Neural cell (in vitro differentiated cells): ENCODE results near the gene CYP46A1. TPM values are rescaled to one million over a fixed set of nuclear protein-coding genes. Genes with fewer than 3 reads are reported as not detected.

Experiments
- H2AFZ ChIP-seq: fragments of 200-600, 300-800 bp; sonication (generic), shearing (Covaris generic); 2 replicates; pipeline ENCODE4 v1.6.0; 2014; ENCODE audit warnings: low read depth, mild to moderate bottlenecking, antibody characterized with exemption, low read length, moderate library complexity
- H3F3A ChIP-seq: fragments of 200-600 bp; shearing (Covaris generic); 2 replicates; pipeline ENCODE4 v1.6.1; 2016; ENCODE audit warnings: mild to moderate bottlenecking, moderate library complexity, mixed read lengths, antibody characterized with exemption, low read length; ENCODE audit not compliant: insufficient read depth, poor library complexity, severe bottlenecking
- H3K27ac ChIP-seq: fragments of 200-600, 300-800 bp; sonication (generic), shearing (Covaris generic); 2 replicates; pipeline ENCODE4 v1.5.1; 2014; ENCODE audit warnings: mild to moderate bottlenecking, low read length, moderate library complexity
- H3K27me3 ChIP-seq: fragments of 300-800, 200-600 bp; sonication (generic), shearing (Covaris generic); 2 replicates; pipeline ENCODE4 v1.6.0; 2014; ENCODE audit warnings: mild to moderate bottlenecking, low read depth, low read length, moderate library complexity; ENCODE audit not compliant: insufficient read depth
- H3K36me3 ChIP-seq: fragments of 300-800, 200-600 bp; sonication (generic), shearing (Covaris generic); 2 replicates; pipeline ENCODE4 v1.5.1; 2014; ENCODE audit warnings: mild to moderate bottlenecking, antibody characterized with exemption, low read length, moderate library complexity; ENCODE audit not compliant: insufficient read depth
- H3K4me2 ChIP-seq: fragments of 300-800, 200-600 bp; sonication (generic), shearing (Covaris generic); 2 replicates; pipeline ENCODE4 v1.6.0; 2014; ENCODE audit warnings: mild to moderate bottlenecking, low read length
- H3K4me3 ChIP-seq: fragments of 300-800, 200-600 bp; sonication (generic), shearing (Covaris generic); 2 replicates; pipeline ENCODE4 v1.5.1; 2014; ENCODE audit warnings: mild to moderate bottlenecking, low read length, moderate library complexity
- H3K79me2 ChIP-seq: fragments of 200-600 bp; shearing (Covaris generic); replicated peaks from 2 replicates; pipeline ENCODE4 v1.6.0; 2014; ENCODE audit warnings: mild to moderate bottlenecking, low read length, moderate library complexity; ENCODE audit not compliant: insufficient read depth
- H3K9ac ChIP-seq: fragments of 300-800, 200-600 bp; sonication (generic), shearing (Covaris generic); 2 replicates; pipeline ENCODE4 v1.6.1; 2016; ENCODE audit warnings: mild to moderate bottlenecking, low read length, mixed read lengths
- H3K9me2 ChIP-seq: fragments of 200-600 bp; shearing (Covaris generic); 2 replicates; pipeline ENCODE4 v1.6.1; 2016; ENCODE audit warnings: mild to moderate bottlenecking, low read length, mixed read lengths; ENCODE audit not compliant: insufficient read depth
- H3K9me3 ChIP-seq: fragments of 200-600, 300-800 bp; sonication (generic), shearing (Covaris generic); 2 replicates; pipeline ENCODE4 v1.6.1; 2016; ENCODE audit warnings: mild to moderate bottlenecking, mixed run types, low read length, moderate library complexity, mixed read lengths
- H4K20me1 ChIP-seq: fragments of 200-600 bp; shearing (Covaris generic); 2 replicates; pipeline ENCODE4 v1.6.1; 2016; ENCODE audit warnings: mild to moderate bottlenecking, mixed run types; ENCODE audit not compliant: insufficient read depth
- EP300 ChIP-seq: fragments of 450-650 bp; conservative IDR thresholded peaks from 2 replicates; pipeline ENCODE4 v1.6.1; 2014; ENCODE audit warnings: antibody characterized with exemption, mild to moderate bottlenecking, moderate library complexity; ENCODE audit not compliant: poor library complexity, severe bottlenecking
- EZH2 ChIP-seq: fragments of 200-600, 300-800 bp; shearing (Covaris generic), sonication (generic); IDR thresholded peaks from 2 replicates; pipeline ENCODE4 v1.6.1; 2014; ENCODE audit warnings: antibody characterized with exemption, low read length, borderline replicate concordance, mild to moderate bottlenecking; ENCODE audit not compliant: insufficient read depth, poor library complexity, severe bottlenecking
- MXI1 ChIP-seq: fragments of 450-650 bp; conservative IDR thresholded peaks from 2 replicates; pipeline ENCODE4 v1.6.1; 2014; ENCODE audit warnings: antibody characterized with exemption, mild to moderate bottlenecking; ENCODE audit not compliant: poor library complexity, severe bottlenecking
- POLR2AphosphoS5 ChIP-seq: IDR thresholded peaks from 2 replicates; pipeline ENCODE4 v1.6.1; 2012
- RAD21 ChIP-seq: fragments of 450-650 bp; conservative IDR thresholded peaks from 2 replicates; pipeline ENCODE4 v1.6.1; 2014; ENCODE audit warnings: antibody characterized with exemption, mild to moderate bottlenecking, moderate library complexity
- SMC3 ChIP-seq: fragments of 450-650 bp; conservative IDR thresholded peaks from 2 replicates; pipeline ENCODE4 v1.6.1; 2014; ENCODE audit warnings: antibody characterized with exemption, mild to moderate bottlenecking, moderate library complexity; ENCODE audit not compliant: poor library complexity
- TAF1 ChIP-seq: IDR thresholded peaks from 2 replicates; pipeline ENCODE4 v1.6.1; 2012; ENCODE audit warnings: low read depth
- polyA plus RNA-seq: library from polyadenylated mRNA; depleted of rRNA; stranded (reverse); fragments of >200 nt; gene quantifications from 2 replicates; pipeline ENCODE4 v1.2.3, GENCODE V29; 2014
- TF ChIP-seq, protein P1 (sequence below): IDR thresholded peaks from 2 replicates; pipeline ENCODE4 v1.6.1; 2012; ENCODE audit warnings: borderline replicate concordance
- TF ChIP-seq, protein P2 (sequence below): fragments of 450-650 bp; IDR thresholded peaks from 2 replicates; pipeline ENCODE4 v1.5.1; 2014; ENCODE audit warnings: antibody characterized with exemption, mild to moderate bottlenecking, moderate library complexity; ENCODE audit not compliant: poor library complexity, severe bottlenecking

Gene CYP46A1
- polyA plus RNA-seq, 1 donor from 2014 or later: 5.4 TPM

DNA sequence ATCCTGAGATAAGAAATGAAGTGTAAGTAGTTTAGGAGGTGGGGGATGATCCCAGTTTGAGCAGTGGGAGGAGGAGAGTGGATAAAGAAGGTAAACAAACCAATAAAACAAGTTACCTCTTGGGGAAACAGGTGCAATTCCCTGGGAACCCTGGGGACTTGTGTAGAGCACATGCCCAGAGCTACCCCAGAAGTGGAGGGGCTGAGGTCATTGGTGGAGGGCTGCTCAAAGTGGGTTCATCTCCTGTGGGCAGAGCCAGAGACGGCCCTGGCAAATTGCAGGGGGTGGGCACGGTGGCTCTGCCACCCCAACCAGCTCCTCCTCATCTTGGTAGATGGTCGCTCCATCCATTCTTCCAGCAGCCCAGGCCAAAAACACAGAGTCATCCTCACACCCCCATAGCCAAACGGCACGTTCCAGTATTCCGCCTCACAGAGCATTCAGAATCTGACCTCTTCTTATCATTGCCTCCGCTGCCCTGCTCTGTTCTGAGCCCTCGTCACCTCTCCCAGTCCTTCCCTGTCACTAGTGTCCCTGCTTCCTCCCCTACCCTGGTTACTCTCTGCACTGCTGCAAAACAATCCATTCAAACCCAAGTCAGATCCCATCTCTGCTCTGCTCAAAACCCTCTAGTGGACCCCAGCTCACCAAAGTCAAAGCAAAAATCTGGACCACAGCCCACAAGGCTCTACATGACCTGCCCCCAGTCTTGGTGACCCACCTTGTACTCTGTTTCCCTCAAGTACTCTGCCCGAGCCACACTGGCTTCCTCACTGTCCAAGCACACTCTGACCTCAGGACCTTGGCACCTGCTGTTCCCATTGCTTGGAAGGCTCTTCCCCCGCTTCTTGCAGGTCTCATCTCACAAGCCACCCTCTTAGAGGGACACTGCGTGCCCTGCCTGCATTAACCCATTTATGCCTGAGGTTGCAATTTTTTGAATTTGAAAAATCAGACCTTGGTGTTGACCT lies 5.5 kb downstream of the CYP46A1 start:
- Histone ChIP-seq H3K9me3 (no peaks in the 10 kb centered on the region), H3F3A (no peaks in the 10 kb centered on the region), H3K79me2 (no peaks in the 10 kb centered on the region), H4K20me1 (no peaks in the 10 kb centered on the region), H3K4me3 (no peak overlapping the region), H3K27ac (no peak overlapping the region), H2AFZ (no peak overlapping the region), H3K9ac (no peak overlapping the region), H3K27me3 (no peaks in the 10 kb centered on the region), H3K36me3 (no peaks in the 10 kb centered on the region), H3K9me2 (no peaks in the 10 kb centered on the region), H3K4me2 (no peak overlapping the region)
- no peak for TF ChIP-seq MXI1
- TF ChIP-seq POLR2AphosphoS5: no peak
- TF ChIP-seq TAF1: no peak

DNA sequence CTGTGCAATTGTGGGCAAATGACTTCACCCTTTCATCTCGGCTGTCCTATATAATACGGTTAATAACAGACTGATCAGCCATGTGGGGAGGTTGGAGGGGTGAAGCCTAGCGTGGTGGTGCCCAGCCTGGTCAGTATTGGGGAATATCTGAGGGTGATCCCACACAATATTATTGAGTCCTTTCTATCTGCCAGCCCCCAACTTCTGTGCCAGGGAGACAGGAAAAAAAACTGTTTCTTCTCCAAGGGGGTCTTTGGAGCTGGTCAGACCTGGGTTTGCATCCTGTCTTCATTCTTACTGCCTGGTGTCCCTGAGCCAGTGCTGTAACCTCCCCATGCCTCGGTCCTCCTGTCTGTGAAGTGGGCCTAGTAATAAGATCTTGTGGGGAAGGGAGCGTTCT lies 6.5 kb downstream of the CYP46A1 start:
- no peak overlapping the region for H3K4me3 ChIP-seq
- H3K9me2 ChIP-seq: no peaks in the 10 kb centered on the region
- no peaks in the 10 kb centered on the region for H4K20me1 ChIP-seq
- H3K79me2 ChIP-seq: no peaks in the 10 kb centered on the region
- no peak overlapping the region for H3K4me2 ChIP-seq
- H3K9me3 ChIP-seq: no peaks in the 10 kb centered on the region
- H3K9ac ChIP-seq: no peak overlapping the region
- TF ChIP-seq RAD21: no peak
- TF ChIP-seq SMC3: no peak
- H3K36me3 ChIP-seq: no peaks in the 10 kb centered on the region
- no peaks in the 10 kb centered on the region for H3K27me3 ChIP-seq
- H3F3A ChIP-seq: no peaks in the 10 kb centered on the region
- no peak overlapping the region for H2AFZ ChIP-seq
- H3K27ac ChIP-seq: no peak overlapping the region

DNA sequence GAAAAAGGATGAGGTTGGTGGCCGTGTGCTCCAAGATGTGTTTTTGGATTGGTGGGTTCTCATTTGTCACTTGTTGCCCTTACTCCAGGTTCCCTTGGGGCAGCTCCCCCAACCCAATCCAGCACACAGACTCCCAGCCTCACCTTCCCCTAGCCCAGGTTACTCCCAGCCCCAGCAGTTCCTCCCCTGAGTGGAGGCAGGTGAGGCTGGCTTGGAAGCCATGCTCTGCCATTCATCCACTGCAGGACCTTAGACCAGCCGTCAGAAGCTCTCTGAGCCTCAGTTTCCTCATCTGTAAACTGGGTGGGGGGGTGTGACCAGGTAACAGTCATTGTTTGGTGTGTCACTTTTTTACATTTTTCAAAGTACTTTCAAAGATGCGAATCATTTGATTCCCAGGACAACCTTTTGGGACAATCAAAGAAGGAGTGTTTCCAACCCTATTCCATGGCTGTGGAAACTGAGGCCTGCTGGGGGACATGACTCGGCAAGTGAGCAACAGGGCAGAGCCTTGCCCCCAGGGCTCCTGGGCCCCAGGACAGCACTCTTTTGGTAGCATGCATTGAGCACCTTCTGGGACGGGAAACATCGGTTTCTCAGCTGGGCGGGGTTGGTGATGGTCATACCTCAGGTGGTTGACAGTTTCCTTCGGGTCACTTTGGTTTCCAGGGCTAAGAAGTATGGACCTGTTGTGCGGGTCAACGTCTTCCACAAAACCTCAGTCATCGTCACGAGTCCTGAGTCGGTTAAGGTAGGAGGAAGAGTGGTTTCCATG lies 7.2 kb downstream of the CYP46A1 start:
- Histone ChIP-seq H3K4me2 (no peak overlapping the region), H3F3A (no peaks in the 10 kb centered on the region), H3K79me2 (no peaks in the 10 kb centered on the region), H2AFZ (no peak overlapping the region), H3K36me3 (no peaks in the 10 kb centered on the region), H4K20me1 (no peaks in the 10 kb centered on the region), H3K9me3 (no peaks in the 10 kb centered on the region), H3K9me2 (no peaks in the 10 kb centered on the region), H3K4me3 (no peak overlapping the region), H3K27me3 (no peaks in the 10 kb centered on the region), H3K27ac (no peak overlapping the region), H3K9ac (no peak overlapping the region)
- no peak for TF ChIP-seq EZH2
- TF ChIP-seq RAD21: no peak
- TF ChIP-seq, protein P1, sequence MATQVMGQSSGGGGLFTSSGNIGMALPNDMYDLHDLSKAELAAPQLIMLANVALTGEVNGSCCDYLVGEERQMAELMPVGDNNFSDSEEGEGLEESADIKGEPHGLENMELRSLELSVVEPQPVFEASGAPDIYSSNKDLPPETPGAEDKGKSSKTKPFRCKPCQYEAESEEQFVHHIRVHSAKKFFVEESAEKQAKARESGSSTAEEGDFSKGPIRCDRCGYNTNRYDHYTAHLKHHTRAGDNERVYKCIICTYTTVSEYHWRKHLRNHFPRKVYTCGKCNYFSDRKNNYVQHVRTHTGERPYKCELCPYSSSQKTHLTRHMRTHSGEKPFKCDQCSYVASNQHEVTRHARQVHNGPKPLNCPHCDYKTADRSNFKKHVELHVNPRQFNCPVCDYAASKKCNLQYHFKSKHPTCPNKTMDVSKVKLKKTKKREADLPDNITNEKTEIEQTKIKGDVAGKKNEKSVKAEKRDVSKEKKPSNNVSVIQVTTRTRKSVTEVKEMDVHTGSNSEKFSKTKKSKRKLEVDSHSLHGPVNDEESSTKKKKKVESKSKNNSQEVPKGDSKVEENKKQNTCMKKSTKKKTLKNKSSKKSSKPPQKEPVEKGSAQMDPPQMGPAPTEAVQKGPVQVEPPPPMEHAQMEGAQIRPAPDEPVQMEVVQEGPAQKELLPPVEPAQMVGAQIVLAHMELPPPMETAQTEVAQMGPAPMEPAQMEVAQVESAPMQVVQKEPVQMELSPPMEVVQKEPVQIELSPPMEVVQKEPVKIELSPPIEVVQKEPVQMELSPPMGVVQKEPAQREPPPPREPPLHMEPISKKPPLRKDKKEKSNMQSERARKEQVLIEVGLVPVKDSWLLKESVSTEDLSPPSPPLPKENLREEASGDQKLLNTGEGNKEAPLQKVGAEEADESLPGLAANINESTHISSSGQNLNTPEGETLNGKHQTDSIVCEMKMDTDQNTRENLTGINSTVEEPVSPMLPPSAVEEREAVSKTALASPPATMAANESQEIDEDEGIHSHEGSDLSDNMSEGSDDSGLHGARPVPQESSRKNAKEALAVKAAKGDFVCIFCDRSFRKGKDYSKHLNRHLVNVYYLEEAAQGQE: no peak
- TF ChIP-seq, protein P2, sequence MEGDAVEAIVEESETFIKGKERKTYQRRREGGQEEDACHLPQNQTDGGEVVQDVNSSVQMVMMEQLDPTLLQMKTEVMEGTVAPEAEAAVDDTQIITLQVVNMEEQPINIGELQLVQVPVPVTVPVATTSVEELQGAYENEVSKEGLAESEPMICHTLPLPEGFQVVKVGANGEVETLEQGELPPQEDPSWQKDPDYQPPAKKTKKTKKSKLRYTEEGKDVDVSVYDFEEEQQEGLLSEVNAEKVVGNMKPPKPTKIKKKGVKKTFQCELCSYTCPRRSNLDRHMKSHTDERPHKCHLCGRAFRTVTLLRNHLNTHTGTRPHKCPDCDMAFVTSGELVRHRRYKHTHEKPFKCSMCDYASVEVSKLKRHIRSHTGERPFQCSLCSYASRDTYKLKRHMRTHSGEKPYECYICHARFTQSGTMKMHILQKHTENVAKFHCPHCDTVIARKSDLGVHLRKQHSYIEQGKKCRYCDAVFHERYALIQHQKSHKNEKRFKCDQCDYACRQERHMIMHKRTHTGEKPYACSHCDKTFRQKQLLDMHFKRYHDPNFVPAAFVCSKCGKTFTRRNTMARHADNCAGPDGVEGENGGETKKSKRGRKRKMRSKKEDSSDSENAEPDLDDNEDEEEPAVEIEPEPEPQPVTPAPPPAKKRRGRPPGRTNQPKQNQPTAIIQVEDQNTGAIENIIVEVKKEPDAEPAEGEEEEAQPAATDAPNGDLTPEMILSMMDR: no peak
- TF ChIP-seq EP300: no peak
- no peak for TF ChIP-seq MXI1
- no peak for TF ChIP-seq SMC3
- no peak for TF ChIP-seq POLR2AphosphoS5
- TF ChIP-seq TAF1: no peak
